GM19023 (cell line): ENCODE data around the gene UNC5CL.

Source experiments
- ATAC-seq: cut with Tn5 transposase; IDR thresholded peaks from one replicate; pipeline ENCODE4 v1.9.1; 2021; ENCODE audit warnings: mild to moderate bottlenecking, moderate library complexity; ENCODE audit not compliant: unreplicated experiment

Gene UNC5CL

DNA sequence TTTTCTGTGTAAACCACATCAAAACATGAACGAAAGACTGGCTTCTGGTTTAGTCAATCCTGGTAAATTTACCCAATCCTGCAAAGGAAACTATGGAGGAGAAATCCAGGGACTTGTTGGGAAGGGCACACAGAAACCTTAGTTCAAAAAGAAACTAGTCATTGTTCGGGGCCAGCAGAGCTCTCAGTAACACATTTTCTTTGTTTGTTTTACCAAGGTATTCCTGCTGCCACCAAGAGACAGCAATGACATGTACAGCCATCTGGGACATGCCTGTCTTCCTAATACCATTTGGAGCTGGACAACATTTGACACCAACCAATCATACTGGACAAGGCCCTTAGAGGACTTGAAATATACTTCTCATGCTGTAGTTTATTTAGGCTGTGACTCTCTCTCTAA is 24.9 kb upstream of the UNC5CL start:
- ATAC-seq, result no peak

DNA sequence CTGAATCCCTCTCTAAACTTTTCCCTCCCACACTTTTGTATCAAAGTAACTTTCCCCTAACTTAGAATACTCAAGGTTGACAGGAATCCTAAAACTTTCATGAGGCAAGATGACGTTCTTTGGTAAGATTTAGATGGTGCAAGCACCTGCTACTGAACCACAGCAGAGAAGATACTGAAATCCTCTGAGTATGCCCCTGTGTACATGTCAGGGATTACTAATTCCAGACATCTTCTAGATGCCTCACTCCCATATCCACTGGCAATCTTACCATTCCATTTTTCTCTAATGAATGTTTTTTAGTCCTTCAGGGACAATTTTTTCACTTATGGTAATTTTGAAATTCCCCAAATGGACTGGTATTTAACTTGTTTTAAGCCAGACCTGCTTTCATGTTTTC is 23.0 kb upstream of the UNC5CL start:
- ATAC-seq, result no peak

DNA sequence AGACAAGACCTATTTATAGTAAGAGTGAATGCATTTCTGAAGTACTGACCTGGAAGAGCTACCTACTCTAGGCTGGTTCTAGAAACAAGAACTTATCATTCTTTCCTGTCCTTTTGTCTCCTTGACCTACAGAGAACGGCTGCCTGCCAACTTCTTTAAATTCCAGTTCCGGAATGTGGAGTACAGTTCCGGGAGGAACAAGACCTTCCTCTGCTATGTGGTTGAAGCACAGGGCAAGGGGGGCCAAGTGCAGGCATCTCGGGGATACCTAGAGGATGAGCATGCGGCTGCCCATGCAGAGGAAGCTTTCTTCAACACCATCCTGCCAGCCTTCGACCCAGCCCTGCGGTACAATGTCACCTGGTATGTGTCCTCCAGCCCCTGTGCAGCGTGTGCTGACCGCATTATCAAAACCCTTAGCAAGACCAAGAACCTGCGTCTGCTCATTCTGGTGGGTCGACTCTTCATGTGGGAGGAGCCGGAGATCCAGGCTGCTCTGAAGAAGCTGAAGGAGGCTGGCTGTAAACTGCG is 22.2 kb upstream of the UNC5CL start:
- ATAC-seq, result no peak

DNA sequence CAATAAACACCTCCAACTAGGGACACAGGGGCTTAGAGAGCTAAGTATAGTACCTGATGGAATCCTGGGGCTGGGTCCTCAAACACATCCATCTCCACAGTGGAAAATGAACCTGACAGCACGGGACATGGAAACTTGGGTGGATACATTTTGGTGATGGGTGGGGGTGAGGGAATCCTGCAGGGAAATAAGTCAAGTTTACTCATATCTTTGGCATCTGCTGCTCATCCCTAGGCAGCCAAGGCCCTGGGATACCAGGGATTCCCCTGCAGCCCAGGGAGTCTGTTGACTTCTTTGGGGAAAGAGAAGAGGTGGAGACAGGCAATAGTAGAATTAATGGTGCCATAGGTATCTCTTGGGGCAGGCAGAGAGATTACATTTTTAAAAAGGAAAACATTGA is 20.5 kb upstream of the UNC5CL start:
- no peak for ATAC-seq

DNA sequence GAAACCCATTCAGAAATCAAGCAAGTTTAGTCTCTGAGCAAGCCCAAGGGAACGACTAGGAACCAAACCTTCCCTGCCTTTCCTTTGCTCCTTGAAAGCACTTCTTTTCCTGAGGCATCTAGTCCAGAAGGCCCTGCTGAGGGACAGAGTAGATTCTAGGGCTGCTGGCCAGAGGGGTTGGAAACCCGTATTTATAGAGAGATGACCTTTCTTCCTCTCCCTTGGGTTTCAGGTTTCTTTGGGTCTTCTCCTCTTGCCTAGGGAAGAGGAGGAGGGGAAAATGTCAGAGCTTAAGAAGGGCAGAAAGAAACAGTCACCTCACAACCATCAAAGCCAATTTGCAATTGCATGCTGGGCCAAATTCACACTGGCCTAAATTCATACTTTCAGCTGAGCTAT is 19.8 kb upstream of the UNC5CL start:
- ATAC-seq, result no peak

DNA sequence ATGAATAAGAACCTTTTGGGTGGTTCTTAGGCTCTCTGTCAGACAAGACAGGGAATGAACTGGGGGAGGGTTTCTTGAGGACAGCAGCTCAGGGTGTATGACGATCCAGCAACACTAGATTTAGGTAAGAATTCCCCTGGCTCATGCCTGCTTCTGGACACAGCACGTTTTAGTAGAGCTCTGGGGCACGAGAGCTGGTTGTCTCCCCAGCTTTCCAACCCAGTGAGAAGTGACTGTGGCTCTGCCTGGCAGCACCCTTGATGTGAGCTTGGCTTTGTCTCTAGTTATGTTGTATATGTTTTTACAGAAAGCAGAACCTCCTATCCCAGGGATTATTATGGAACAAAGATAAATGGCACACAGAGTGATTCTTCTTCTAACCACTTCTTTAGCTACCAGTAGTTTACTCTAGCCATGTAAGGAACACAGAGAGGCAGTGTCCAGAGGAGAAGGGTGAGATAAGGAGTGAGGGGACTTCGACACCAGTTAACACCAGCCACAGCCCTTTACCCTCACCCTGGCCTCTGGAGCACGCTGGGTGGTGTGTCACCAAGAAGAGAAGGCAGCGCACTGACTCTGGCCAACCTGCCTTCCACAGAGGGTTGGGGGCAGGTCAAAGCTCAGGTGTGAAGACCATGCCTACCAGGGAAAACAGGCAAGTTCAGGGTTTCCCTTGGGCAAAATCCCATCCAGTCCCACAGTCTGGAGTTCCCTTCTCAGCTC is 17.9 kb upstream of the UNC5CL start:
- ATAC-seq, result no peak

DNA sequence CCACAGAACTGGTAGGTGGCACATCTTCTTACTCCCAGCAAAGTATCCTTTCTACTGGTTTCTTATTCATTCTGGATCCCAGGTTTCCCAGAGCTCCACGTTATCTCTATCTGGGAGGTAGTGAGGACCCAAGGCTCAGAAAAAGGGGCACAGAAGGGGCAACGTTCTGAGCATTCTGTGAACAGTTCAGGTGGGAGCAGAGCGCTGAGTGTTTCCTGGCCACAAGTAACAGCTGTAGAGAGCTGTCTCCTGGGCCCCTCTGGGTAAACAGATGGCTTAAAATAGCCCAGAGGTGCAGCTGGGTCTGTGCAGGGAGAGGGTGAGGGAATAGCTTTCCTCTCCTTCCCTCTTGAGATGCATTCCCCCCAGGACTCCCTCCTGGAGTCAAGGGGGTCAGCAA is 16.1 kb upstream of the UNC5CL start:
- no peak for ATAC-seq

DNA sequence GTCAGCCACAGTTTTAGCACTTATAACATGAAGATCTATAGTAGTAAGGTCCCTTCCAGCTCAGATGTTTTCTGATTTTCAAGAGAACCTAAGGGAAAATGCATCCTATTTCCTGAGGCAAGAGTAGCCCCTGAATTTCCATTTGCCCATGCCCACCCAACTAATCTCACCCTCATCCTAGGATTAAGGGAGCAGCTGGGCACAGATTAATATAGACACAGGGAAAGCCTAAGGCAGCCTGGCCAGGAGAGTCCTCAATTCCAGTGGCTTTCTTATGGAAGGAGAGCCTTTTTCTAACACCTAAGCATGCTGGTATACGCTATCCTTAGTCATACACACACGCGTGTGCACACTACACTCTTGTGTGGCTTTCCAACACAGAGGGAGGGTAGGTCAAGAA is 15.5 kb upstream of the UNC5CL start:
- no peak for ATAC-seq

DNA sequence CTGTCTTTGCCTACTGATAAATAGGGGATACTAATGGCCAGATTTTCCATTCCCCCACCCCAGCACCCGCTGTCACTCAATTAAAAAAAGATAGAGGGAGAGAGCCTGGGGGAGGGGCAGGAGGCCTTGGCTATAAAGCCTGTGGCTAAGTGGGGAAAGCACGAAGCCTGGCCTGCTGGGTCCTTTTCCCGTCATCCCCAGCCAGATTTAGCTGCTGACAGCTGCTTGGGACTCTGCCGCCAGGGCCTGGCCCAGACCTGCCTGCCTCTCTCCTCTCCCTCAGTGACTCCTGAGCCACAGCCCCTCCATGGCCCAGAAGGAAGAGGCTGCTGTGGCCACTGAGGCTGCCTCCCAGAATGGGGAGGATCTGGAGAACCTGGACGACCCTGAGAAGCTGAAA is 14.0 kb upstream of the UNC5CL start, which contains the start of gene APOBEC2:
TSS of gene APOBEC2 (plus strand) at position 162 of the 400 bp plus-strand sequence. CDS start at position 308, 146 bp downstream.
- ATAC-seq, result no peak

DNA sequence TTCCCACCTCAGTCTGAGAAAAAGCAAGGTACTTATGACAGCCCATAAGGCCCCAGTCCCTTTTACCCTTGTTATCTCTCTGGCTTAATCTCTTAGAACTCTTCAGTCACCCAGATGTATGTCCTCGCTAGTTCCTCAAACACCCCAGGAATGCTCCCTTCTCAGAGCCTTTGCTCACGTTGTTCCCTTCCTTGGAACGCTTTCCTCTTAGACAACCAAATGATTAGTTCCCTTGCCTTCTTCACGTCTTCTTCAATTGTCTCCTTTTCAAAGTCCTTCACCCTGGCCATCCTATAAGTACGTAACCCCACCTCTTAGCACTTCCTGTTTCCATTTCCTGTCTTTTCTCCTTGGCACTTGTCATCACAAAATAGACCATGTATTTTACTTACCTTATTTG is 12.9 kb upstream of the UNC5CL start:
- no peak for ATAC-seq

DNA sequence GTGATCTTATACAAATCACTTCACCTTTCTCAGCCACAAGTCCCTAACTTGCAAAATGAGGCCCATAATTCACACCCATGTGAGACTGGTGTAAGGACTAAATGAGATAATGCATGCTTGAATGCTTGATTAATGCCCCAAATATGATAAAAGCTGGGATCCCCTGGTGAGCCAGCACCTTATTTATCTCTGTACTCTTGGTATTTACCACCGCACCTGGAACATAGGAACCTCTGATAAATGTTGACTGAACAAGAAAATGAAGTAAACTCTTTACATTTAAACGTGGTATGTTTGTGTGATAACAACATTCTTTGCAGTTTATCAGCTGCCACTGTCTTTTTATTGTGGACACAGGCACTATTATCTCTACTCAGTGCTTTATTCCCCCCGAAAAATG is 11.5 kb upstream of the UNC5CL start:
- ATAC-seq, result no peak

DNA sequence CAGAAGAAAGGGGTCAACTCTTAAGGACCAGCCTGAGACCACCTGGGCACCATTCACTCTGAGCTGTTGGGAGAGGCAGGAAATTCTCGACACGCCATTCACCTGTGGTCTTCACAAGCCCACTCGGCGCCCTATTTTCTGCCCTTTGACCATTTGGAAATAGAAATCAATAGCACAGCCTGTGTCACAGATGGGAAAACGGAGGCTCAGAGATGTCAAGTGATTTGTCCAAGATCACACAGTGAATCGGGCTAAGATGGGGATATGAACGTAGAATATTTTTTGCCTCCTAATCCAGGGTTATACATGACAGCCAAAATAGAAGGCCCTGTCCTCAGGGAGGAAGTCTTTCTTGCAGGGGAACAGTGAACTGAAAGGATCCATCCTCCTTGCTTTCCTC is 10.9 kb upstream of the UNC5CL start:
- ATAC-seq, result no peak

DNA sequence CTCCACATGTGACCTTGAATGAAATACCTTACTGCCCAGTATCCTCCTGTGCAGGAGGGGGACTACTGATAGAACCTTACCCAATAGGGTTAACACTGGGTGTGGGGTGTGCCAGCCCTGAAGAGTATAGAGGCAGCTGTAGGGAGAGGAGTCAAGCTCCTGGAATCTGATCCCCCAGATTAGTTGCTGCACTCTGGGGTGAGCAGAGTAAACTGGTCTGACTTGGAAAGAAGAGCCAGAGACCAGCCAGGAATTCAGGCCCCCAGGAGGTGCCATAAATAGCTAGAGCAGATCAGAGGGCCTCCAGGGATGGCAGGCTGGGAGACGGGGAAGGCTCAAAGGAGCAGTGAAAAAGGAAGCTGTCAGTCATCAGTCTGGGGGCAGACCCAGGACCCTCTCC is 10.5 kb upstream of the UNC5CL start:
- ATAC-seq, result no peak

DNA sequence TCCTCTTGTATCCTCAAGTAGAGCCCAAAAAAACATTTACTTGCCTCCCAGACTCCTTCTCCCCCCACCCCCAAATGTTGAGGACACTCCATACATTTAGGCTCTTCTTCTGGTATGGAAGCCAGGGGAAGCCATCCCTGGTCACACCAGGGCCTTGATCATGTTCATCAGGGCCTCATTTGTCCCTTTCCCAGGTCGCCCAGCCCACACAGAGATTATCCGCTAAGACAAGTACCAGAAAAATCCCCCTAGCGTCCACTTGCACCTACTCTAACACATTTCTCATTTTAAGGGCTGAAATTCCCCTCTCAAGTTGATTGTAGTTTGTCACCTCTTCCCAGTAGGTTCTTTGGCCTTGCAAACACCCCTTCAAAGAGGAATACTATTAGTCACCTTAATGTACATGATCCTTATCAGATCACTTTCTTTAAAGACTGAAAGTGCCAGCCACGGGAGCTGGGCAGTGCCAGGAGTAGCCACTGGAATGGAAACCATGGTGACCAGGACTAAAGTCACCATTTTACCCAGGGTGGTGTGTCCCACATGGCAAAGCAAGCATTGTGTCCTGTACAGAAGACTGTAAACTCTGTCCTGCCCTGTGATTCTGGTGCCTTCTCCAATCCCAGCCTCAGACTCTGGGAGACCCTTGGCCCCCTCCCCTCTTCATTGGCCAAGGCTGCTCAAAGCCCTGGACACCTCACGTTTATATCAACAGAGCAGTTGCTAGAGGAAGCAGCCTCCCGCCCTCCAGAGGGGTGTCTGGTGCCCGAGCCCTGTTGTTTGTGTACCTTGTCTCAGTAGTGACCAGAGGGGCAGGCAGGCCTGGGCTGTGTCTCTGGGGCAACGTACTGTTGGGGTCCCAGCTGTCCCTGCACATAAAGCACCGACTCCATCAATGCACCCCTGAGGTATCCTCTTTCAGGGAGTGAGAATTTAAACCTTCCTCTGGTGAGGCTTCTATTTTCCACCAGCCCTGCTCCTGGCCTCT is 9.0 kb upstream of the UNC5CL start:
- ATAC-seq, result no peak

DNA sequence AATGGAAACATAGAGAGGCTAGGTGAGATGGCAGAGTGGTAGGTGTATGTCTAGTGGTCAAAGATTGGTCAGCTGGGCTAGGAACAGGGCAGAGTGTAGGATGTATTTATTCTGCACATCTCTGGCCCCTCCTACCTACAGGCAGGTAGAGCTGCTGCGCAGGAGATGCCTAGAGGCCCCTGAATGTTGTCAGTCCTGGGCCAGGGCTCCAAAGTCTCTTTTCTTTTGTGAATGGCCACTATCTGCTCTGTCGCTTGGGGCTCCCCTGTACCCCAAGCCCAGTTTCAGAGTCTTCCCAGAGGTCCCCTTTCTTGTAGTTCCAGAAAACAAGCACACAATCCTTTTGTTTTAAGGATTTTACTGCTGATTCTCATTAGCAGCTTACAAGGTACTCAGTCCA is 8.3 kb upstream of the UNC5CL start:
- no peak for ATAC-seq

DNA sequence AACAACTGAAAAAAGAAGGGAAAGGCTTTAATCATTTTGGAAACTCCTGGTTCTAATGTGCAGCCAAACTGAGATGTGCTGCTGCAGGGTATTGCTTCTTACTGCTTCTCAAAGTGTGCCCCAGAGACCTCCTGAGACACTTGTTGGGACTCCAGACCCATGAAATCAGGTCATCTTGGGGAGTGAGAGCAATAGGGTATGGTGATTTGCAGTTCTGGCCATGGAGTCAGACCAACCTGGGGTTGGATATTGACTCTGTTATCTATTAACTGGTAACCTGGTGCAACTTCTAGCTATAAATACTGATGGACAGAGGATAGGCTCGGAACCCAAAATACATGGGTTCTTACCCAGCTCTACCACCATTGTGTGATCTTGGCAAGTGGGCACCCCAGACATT is 7.1 kb upstream of the UNC5CL start:
- no peak for ATAC-seq

DNA sequence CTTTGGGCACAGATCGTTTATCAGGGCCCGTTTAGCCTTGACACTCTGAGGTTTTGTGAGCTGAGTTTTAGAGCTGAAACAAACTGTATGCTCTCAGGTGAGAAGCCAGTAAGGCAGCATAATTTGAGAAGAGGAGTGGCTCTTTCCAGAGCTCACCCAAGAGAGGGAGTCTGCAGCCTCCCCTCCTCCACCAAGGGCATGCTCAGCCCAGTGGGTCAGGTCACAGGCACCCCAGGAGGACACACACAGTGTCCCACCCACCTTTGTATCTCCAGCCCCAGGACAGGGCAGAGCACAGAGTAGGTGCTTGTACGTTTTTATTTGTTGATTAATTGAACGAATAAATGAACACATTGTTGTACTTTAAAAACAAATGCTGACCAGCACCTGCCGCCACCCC is 6.6 kb upstream of the UNC5CL start:
- no peak for ATAC-seq

DNA sequence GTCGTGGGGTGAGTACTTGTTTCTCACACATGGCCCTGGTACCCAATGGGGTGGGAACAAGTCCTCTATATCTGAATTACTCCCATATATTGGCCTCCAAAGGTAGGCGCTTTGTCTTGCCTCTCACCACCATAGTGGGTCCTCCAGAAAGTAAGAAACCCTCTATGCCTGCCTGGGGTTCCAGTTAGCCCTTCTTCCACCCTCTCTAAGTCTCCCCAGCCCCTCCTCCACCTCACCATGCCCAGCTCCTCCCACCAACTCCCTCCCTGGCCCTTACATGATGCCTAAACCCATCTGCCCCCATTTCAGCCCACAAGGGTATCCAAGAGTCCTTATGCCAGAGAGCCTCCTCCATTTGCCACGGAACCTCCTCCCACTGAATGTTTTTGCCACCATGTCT is 4.1 kb upstream of the UNC5CL start:
- ATAC-seq, result no peak

DNA sequence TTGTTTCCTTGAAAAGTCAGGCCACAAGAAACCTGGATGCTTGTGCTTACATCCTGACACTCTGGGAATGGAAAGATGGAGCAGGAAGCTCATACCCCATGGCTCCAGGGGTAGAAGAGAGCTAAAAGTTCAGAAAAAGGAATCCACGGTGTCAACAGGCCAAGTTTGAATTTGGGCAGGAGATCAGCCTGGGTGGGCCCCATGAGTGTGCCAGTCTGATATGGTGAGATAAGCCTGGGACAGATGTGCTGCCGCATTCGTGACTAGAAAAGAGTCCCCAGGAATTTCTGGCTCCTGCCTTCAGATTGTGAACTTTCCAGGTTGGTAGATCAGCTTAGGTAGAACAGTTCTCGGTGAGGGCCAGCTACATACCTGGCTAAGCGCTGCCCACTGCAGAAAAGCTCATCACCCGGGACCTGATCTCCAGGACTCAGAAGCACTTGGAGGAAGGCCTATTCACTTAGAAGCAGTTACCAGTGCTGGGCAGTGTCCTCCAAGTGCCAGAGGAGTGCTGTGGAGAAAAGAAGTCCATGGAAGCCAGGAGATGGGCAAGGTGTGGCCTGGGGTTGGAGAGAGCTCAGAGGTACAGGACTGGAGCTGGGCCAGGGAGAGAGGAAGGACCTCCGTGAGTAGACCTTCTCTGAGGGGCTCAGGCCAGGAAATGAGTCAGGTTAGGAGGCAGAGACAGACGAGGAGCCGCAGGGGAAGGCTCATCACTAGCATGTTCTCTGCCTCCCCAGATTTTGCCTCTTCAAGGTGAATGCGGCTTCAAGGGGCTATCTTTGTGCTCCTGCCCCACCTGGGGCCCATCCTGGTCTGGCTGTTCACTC is 3.4 kb upstream of the UNC5CL start, which contains the start of gene TSPO2:
TSS of gene TSPO2 (plus strand) at position 242 of the 830 bp plus-strand sequence. CDS start at position 761, 519 bp downstream.
- ATAC-seq, result no peak

DNA sequence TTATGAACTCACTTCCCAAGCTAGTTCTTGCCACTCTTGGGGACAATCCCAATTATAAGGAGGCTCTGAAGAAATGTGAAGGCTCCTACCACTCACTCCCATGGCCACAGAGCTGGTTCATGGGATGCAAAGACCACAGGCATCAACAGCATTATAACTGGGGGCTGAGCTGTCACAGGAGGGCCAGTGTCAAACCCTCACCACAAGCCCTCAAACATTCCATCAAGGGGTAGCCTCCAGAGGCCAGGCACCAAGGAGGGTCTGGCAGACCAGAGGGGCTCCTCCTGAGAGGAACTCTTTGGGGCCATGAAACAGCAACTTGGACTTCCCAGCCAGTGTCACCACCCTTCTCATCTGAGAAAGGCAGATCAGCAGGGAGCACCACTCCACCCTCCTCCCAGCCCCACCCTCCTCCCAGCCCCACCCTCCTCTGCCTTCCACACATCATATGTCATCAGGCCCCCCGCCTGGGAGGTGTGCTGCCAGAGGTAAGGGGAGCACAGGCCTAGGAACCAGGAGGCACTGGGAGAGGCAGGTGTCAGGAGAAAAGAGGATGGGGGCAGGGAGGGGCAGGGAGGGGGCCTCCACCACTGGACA is 2.0 kb upstream of the UNC5CL start:
- ATAC-seq, result no peak
